CD4-positive, alpha-beta T cell treated with Interleukin-12 subunit alpha and Interleukin-12 subunit beta, for 1 hour (primary cell): ENCODE measurements around the gene LRRC59.
"Not testable (repeated sequence)": the region's sequence is repeated elsewhere in the genome, so short reads cannot be mapped to it uniquely, and the experiment has no call there.

Experiments
- DNase-seq: peaks from one replicate; pipeline ENCODE4 v3.0.0-alpha.2; 2020

LRRC59 gene

GRCh38 chr17:50345432-50346312 is 51.7 kb downstream of the LRRC59 start, which contains the start of gene XYLT2:
Gene XYLT2 (plus strand): TSS chr17:50346126. CDS start chr17:50346141, 15 bp downstream.
- peak; percentile 94 for DNase-seq

DNA sequence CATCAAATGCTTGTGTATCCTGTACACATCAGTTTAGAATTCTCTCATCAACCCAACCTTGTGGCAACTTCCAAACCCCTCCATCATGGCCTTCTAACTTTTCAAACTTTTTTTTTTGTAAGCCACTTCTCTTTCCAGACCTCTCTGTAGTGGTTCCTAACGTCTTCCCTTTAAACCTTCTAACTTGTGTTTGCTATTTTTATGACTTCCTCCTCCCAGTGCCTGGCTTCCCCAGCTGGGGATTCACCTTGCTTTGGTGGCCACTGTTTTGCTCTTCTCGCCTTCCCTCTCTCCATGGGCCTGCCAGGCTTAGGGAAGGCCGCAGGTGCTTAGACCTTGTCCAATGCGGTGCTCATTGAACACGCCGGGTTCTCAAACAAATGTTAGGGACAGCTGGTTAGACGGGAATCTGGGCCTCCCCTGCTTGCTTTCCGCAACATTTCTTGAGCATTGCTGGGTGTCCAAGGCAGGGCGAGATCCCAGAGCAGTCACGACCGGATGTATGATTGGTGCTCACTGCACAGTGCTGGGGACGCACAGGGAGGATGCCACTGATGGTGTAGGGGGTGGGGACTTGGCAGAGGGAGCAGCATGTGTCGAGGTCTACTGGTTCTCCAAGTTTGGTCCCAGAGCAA is 52.5 kb downstream of the LRRC59 start:
- DNase-seq = no peak

DNA sequence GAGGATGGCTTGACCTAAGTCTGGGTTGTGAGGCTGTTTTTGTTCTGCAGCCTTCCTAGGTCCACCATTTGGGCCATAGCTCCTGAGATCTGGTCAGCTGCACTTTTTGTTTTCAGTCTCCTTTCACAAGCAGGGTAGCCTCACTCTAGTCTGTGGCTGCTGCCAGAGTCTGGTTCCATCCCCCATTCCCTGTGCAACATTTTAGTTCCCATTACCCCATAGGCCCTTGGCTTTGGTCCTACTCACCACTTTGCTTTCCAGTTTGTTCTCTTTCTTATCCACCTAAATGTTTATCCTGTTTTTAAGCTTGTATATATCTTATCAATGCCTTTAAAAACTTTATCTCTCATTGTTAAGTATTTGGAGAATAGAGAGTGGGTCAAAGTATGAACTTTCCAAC is 57.9 kb downstream of the LRRC59 start:
- DNase-seq = no peak

DNA sequence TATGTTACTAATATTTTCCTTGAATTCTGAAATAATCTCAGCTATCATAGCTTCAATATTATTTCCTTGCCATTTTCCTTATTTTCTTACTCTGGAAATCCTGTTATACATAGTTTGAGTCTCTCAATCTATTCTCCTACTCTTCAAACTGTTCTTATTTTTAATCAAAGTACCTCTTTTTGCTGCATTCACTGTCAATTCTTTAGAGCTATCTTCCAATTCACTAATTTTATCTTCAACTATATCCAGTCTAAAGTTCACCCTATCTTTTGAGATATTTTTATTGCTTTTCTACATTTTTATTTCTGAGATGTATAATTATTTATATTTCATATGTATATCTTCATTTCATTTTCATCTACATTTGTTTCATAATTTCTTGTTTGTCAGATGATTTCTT is 58.7 kb downstream of the LRRC59 start:
- no peak for DNase-seq

- DNase-seq = no peak
Measured at GRCh38 chr17:50337956-50338355, 59.4 kb downstream of the LRRC59 start.

- not testable (repeated sequence) for DNase-seq
Measured at GRCh38 chr17:50333291-50334057, 63.8 kb downstream of the LRRC59 start.

GRCh38 chr17:50332196-50332595 is 65.1 kb downstream of the LRRC59 start:
- no peak for DNase-seq
